Motor neuron (in vitro differentiated cells): Measurements from ENCODE around the gene WFDC6. TPM values are rescaled to one million over a fixed set of nuclear protein-coding genes. Genes with fewer than 3 reads are reported as not detected.

Experiments
- ATAC-seq, 8 experiments: fragments of 200-7000 bp; cut with Tn5 transposase; replicated peaks in 6 of 8; 2 replicates each; pipeline ENCODE4 v1.8.0; 2021; ENCODE audit warnings: mild to moderate bottlenecking in 8 of 8, moderate library complexity in 8 of 8
- H3K27ac ChIP-seq, 2 donors: fragments of 250-450 bp; sonication (Bioruptor Pico); 2 replicates each; pipeline ENCODE4 v1.9.0; 2021; ENCODE audit warnings: antibody characterized with exemption in 2 of 2, mild to moderate bottlenecking in 2 of 2, moderate library complexity in 1 of 2
- H3K4me1 ChIP-seq, 2 donors: fragments of 250-450 bp; sonication (Bioruptor Pico); replicated peaks in 1 of 2; 2 replicates each; pipeline ENCODE4 v1.6.1; 2021; ENCODE audit warnings: antibody characterized with exemption in 2 of 2, mild to moderate bottlenecking in 2 of 2, moderate library complexity in 1 of 2
- H3K4me3 ChIP-seq, 5 donors: fragments of 250-450 bp; sonication (Bioruptor Pico); 2 replicates each; pipeline ENCODE4 v1.9.0; 2021; ENCODE audit warnings: antibody characterized with exemption in 5 of 5, mild to moderate bottlenecking in 5 of 5, moderate library complexity in 4 of 5
- WGBS, 10 experiments: fragments of 450-650 bp; shearing (Covaris generic); methylation state at CpG; one replicate each; pipeline ENCODE4 v1.0.0; 2022; 5-methylcytosine and 5-hydroxymethylcytosine counted together
- in situ Hi-C, 9 experiments: fragments of 400-800 bp; cut with MboI; loops; one replicate each; pipeline ENCODE4 v1.15.0; 2021; ENCODE audit warnings: low sequenced_read_pairs in 9 of 9, low pct_unique_long_range_greater_than_20kb in 2 of 9; ENCODE audit not compliant: unreplicated experiment in 9 of 9
- total RNA-seq, 8 experiments: library from RNA; unstranded; fragments of 300-600 nt; gene quantifications; 2 replicates each; pipeline versions ENCODE4 v1.2.3 to v1.2.4, GENCODE V29; 2022

WFDC6 gene
- total RNA-seq, 8 experiments from 2014 or later: not detected

- H3K4me1 ChIP-seq: no peaks in the 10 kb centered on the region
- no peak for ATAC-seq
- H3K27ac ChIP-seq: no peak overlapping the region
- WGBS, 10 experiments: 0 to 79% (median 67%) methylated on average over 1 to 2 of the region's 4 CpGs; no CpG with 5 or more reads in 3 of the 10 experiments
- in situ Hi-C loops: no loop called here
- no peak overlapping the region for H3K4me3 ChIP-seq
Observed at GRCh38 chr20:45509091-45509490, 30.2 kb downstream of the WFDC6 start.

GRCh38 chr20:45508068-45508886 lies 31.0 kb downstream of the WFDC6 start:
- Histone ChIP-seq H3K27ac (no peak overlapping the region), H3K4me1 (no peaks in the 10 kb centered on the region), H3K4me3 (no peak overlapping the region)
- in situ Hi-C loops: no loop called here
- 0 to 100% (median 65%) methylated on average over 1 to 7 of the region's 7 CpGs; no CpG with 5 or more reads in 2 of the 10 experiments for WGBS, 10 experiments
- no peak for ATAC-seq

GRCh38 chr20:45507011-45507820 lies 32.1 kb downstream of the WFDC6 start:
- ATAC-seq: peak in 2 of 8 experiments; percentile 24 to 50
- in situ Hi-C loops: no loop called here

GRCh38 chr20:45506398-45506797 lies 32.9 kb downstream of the WFDC6 start:
- no peak for ATAC-seq
- 14 to 90% (median 71%) methylated on average over 1 to 2 of the region's 2 CpGs; no CpG with 5 or more reads in 4 of the 10 experiments for WGBS, 10 experiments
- no peaks in the 10 kb centered on the region for H3K4me1 ChIP-seq
- no peak overlapping the region for H3K4me3 ChIP-seq
- in situ Hi-C loops: no loop called here
- H3K27ac ChIP-seq: no peak overlapping the region

More at GRCh38 chr20:45507011-45507820, 32.1 kb downstream of the WFDC6 start:
- H3K27ac ChIP-seq: no peak overlapping the region
- 0 to 97% (median 66%) methylated on average over 1 to 5 of the region's 5 CpGs for WGBS, 10 experiments
- H3K4me1 ChIP-seq: no peaks in the 10 kb centered on the region
- no peak overlapping the region for H3K4me3 ChIP-seq

GRCh38 chr20:45503403-45503802 lies 35.9 kb downstream of the WFDC6 start:
- no peak for ATAC-seq
- WGBS, 10 experiments: 0 to 100% (median 68%) methylated on average over 1 to 2 of the region's 2 CpGs; no CpG with 5 or more reads in 2 of the 10 experiments
- in situ Hi-C loops: no loop called here
- H3K4me1 ChIP-seq: no peaks in the 10 kb centered on the region
- no peak overlapping the region for H3K27ac ChIP-seq
- H3K4me3 ChIP-seq: no peak overlapping the region

- WGBS, 10 experiments: 0 to 63% (median 45%) methylated on average over 1 of the region's 1 CpG; no CpG with 5 or more reads in 2 of the 10 experiments
- Histone ChIP-seq H3K4me3 (no peak overlapping the region), H3K4me1 (no peaks in the 10 kb centered on the region), H3K27ac (no peak overlapping the region)
- ATAC-seq: no peak
- in situ Hi-C loops: no loop called here
Observed at GRCh38 chr20:45502561-45502960, 36.7 kb downstream of the WFDC6 start.

GRCh38 chr20:45501600-45501999 lies 37.7 kb downstream of the WFDC6 start:
- in situ Hi-C loops: no loop called here
- WGBS, 10 experiments: 20 to 100% (median 40%) methylated on average over 1 of the region's 1 CpG; no CpG with 5 or more reads in 1 of the 10 experiments
- H3K4me3 ChIP-seq: no peak overlapping the region
- no peak for ATAC-seq
- H3K27ac ChIP-seq: no peak overlapping the region
- no peaks in the 10 kb centered on the region for H3K4me1 ChIP-seq

- in situ Hi-C loops: no loop called here
- Histone ChIP-seq H3K27ac (no peak overlapping the region), H3K4me1 (no peaks in the 10 kb centered on the region), H3K4me3 (no peak overlapping the region)
- no peak for ATAC-seq
- WGBS, 10 experiments: 20 to 93% (median 33%) methylated on average over 1 to 3 of the region's 6 CpGs; no CpG with 5 or more reads in 7 of the 10 experiments
Observed at GRCh38 chr20:45500022-45500421, 39.3 kb downstream of the WFDC6 start.

- no peaks in the 10 kb centered on the region for H3K4me1 ChIP-seq
- in situ Hi-C loops: no loop called here
- no peak overlapping the region for H3K4me3 ChIP-seq
- WGBS, 10 experiments: 0 to 100% (median 72%) methylated on average over 1 to 3 of the region's 3 CpGs; no CpG with 5 or more reads in 3 of the 10 experiments
- H3K27ac ChIP-seq: no peak overlapping the region
- no peak for ATAC-seq
Observed at GRCh38 chr20:45497971-45498494, 41.2 kb downstream of the WFDC6 start.

GRCh38 chr20:45496166-45496565 lies 43.1 kb downstream of the WFDC6 start:
- in situ Hi-C loops: no loop called here
- WGBS, 10 experiments: 0 to 84% (median 63%) methylated on average over 1 to 3 of the region's 3 CpGs; no CpG with 5 or more reads in 2 of the 10 experiments
- H3K4me1 ChIP-seq: no peaks in the 10 kb centered on the region
- no peak for ATAC-seq
- H3K27ac ChIP-seq: no peak overlapping the region
- no peak overlapping the region for H3K4me3 ChIP-seq

GRCh38 chr20:45495501-45495941 lies 43.8 kb downstream of the WFDC6 start:
- WGBS, 10 experiments: 0 to 80% (median 43%) methylated on average over 1 of the region's 1 CpG; no CpG with 5 or more reads in 7 of the 10 experiments
- ATAC-seq: no peak
- H3K4me1 ChIP-seq: no peaks in the 10 kb centered on the region
- no peak overlapping the region for H3K27ac ChIP-seq
- no peak overlapping the region for H3K4me3 ChIP-seq
- in situ Hi-C loops: no loop called here

GRCh38 chr20:45489083-45489531 lies 50.2 kb downstream of the WFDC6 start:
- 29 to 50% (median 40%) methylated on average over 1 of the region's 1 CpG; no CpG with 5 or more reads in 7 of the 10 experiments for WGBS, 10 experiments
- Histone ChIP-seq H3K4me1 (peaks cover 0 to 4% of the 10 kb centered on the region in 2 donors), H3K4me3 (no peak overlapping the region), H3K27ac (no peak overlapping the region)
- ATAC-seq: peak; percentile 37 to 99 (median 78)
- in situ Hi-C loops: no loop called here

- WGBS, 10 experiments: no CpG with 5 or more reads among the region's 20 CpGs
- H3K4me1 ChIP-seq: peaks cover 0 to 4% of the 10 kb centered on the region in 2 donors
- in situ Hi-C loops: no loop called here
- no peak overlapping the region for H3K27ac ChIP-seq
- no peak overlapping the region for H3K4me3 ChIP-seq
- ATAC-seq: no peak
Observed at GRCh38 chr20:45487231-45487635, 52.0 kb downstream of the WFDC6 start.
